CD4-positive, alpha-beta T cell treated with Interferon gamma for 1 hour (primary cell): ENCODE data around the gene MAST4.
"Not testable (repeated sequence)": the region's sequence is repeated elsewhere in the genome, so short reads cannot be mapped to it uniquely, and the experiment has no call there.

Source experiments
- DNase-seq: peaks from one replicate; pipeline ENCODE4 v3.0.0-alpha.2; 2020

MAST4 gene

GRCh38 chr5:67146981-67147380 lies 550.8 kb downstream of the MAST4 start:
- no peak for DNase-seq

- no peak for DNase-seq
Observed at GRCh38 chr5:67147760-67148159, 551.6 kb downstream of the MAST4 start.

- DNase-seq, result no peak
Observed at GRCh38 chr5:67149057-67149950, 553.1 kb downstream of the MAST4 start.

- no peak for DNase-seq
Observed at GRCh38 chr5:67149951-67150523, 553.8 kb downstream of the MAST4 start.

GRCh38 chr5:67152400-67152799 lies 556.2 kb downstream of the MAST4 start:
- DNase-seq, result no peak

GRCh38 chr5:67153292-67153691 lies 557.1 kb downstream of the MAST4 start:
- no peak for DNase-seq

GRCh38 chr5:67154556-67155206 lies 558.5 kb downstream of the MAST4 start:
- DNase-seq, result no peak

GRCh38 chr5:67156976-67157583 lies 560.9 kb downstream of the MAST4 start:
- peak; percentile 41 for DNase-seq

- no peak for DNase-seq
Observed at GRCh38 chr5:67160272-67160671, 564.1 kb downstream of the MAST4 start.

GRCh38 chr5:67160985-67161384 lies 564.8 kb downstream of the MAST4 start:
- peak; percentile 18 for DNase-seq

- no peak for DNase-seq
Observed at GRCh38 chr5:67161767-67162166, 565.6 kb downstream of the MAST4 start.

GRCh38 chr5:67163231-67163756 lies 567.1 kb downstream of the MAST4 start:
- no peak for DNase-seq

GRCh38 chr5:67163863-67164595 lies 567.8 kb downstream of the MAST4 start:
- DNase-seq, result no peak

- no peak for DNase-seq
Observed at GRCh38 chr5:67164856-67165525, 568.8 kb downstream of the MAST4 start.

- peak; percentile 81 for DNase-seq
Observed at GRCh38 chr5:67165526-67166459, 569.6 kb downstream of the MAST4 start.

- DNase-seq, result peak; percentile 74
Observed at GRCh38 chr5:67166460-67167285, 570.5 kb downstream of the MAST4 start.

- no peak for DNase-seq
Observed at GRCh38 chr5:67168069-67168468, 571.9 kb downstream of the MAST4 start.

- DNase-seq, result no peak
Observed at GRCh38 chr5:67170767-67171166, 574.6 kb downstream of the MAST4 start.

GRCh38 chr5:67173351-67173750 lies 577.2 kb downstream of the MAST4 start:
- not testable (repeated sequence) for DNase-seq

GRCh38 chr5:67173959-67174358 lies 577.8 kb downstream of the MAST4 start:
- DNase-seq, result no peak
